HG03108 (cell line): ENCODE results near the gene TAS2R20.

ENCODE experiments used
- ATAC-seq: cut with Tn5 transposase; IDR thresholded peaks from one replicate; pipeline ENCODE4 v1.9.1; 2021; ENCODE audit warnings: moderate library complexity; ENCODE audit not compliant: unreplicated experiment

Gene TAS2R20

DNA sequence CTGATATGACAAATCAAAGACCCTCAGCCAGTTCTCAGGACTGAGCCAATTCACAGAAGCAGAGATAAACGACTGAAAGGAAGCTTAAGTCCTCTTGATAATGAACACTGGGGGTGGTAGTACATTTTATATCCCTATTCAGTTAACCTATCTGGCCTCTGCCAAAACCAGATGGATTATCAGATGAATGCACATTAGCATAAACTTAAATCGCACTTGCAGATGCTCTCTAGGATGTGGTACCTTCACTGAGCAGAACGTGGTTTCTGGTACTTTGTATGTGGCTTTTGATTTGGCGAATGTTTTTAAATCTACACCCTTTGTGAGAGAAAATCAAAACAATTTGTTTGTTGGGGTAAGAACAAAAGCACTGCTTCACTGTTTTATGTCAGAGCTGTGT is 37.9 kb downstream of the TAS2R20 start:
- ATAC-seq, result no peak

DNA sequence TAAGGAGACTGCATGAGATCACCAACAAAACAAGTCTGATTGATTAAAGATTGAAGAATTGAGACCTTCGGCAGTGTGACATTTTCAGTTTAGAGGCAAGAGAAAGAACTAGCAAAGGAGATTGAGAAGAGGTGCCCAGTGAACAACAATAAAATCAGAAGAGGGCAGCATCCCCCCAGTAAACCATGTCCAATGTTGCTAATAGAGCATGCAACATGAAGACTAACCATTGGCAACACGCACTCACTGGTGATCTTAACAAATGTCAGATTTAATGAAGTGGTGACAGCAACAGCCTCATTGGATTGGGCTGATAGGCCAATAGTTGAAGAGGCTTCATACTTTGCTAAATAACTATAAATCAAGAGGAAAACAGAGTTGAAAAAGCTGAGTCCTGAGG is 38.3 kb downstream of the TAS2R20 start:
- ATAC-seq, result no peak

GRCh38 chr12:10957741-10958140 is 40.4 kb downstream of the TAS2R20 start:
- ATAC-seq, result no peak

GRCh38 chr12:10956085-10956484 is 42.0 kb downstream of the TAS2R20 start:
- ATAC-seq, result no peak

GRCh38 chr12:10952645-10953044 is 45.5 kb downstream of the TAS2R20 start:
- no peak for ATAC-seq
